Dendritic cell treated with granulocyte-macrophage colony-stimulating factor and Interleukin-4, amounts not matched to agents 40 ng/mL and 50 ng/mL, for 4 days (primary cell): ENCODE data around the gene CAMK2D.
"Not testable (repeated sequence)": the region's sequence is repeated elsewhere in the genome, so short reads cannot be mapped to it uniquely, and the experiment has no call there.

Experiments
- H3K27ac Mint-ChIP-seq: one replicate; pipeline ENCODE4 v1.8.0; 2022; ENCODE audit warnings: mild to moderate bottlenecking, mixed read lengths
- H3K27me3 Mint-ChIP-seq: one replicate; pipeline ENCODE4 v1.8.0; 2022; ENCODE audit warnings: mild to moderate bottlenecking, mixed read lengths
- H3K36me3 Mint-ChIP-seq: one replicate; pipeline ENCODE4 v1.8.0; 2022; ENCODE audit warnings: low read depth, mixed read lengths
- H3K4me1 Mint-ChIP-seq: one replicate; pipeline ENCODE4 v1.8.0; 2022; ENCODE audit warnings: low read depth, mixed read lengths
- H3K4me3 Mint-ChIP-seq: one replicate; pipeline ENCODE4 v1.8.0; 2022; ENCODE audit warnings: mild to moderate bottlenecking, moderate library complexity, mixed read lengths
- H3K9me3 Mint-ChIP-seq: one replicate; pipeline ENCODE4 v1.8.0; 2022; ENCODE audit warnings: mixed read lengths
- intact Hi-C: fragments of 100-400 bp; cut with micrococcal nuclease; formaldehyde crosslinking; loops from one replicate; pipeline ENCODE4 v1.15.0; 2022

The CAMK2D gene

DNA sequence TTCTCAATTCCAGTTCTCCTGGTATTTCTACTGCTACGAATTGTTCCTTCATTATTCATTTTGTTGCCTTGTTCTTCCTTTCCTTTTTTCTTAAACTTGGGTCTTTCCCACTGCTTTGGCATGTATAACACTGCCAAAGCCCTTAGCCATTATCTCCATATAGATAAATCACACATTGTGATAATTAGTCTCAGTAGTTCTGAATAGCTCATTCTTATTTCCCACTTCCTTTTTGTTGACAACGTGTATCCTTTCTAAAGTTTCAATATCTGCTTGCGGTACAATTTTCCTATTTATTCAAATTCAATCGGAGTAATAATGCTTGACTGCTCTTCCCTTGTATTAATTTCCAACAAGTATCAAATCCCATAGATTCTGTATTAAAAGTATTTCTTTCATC is 14.5 kb upstream of the CAMK2D start:
- Mint-ChIP-seq H3K4me1 (peaks cover 9% of the 10 kb centered on the region), H3K27ac (no peak overlapping the region), H3K36me3 (no peaks in the 10 kb centered on the region), H3K27me3 (peaks cover 10% of the 10 kb centered on the region), H3K9me3 (peaks cover 8% of the 10 kb centered on the region), H3K4me3 (no peak overlapping the region)
- intact Hi-C loops, result no loop called here

DNA sequence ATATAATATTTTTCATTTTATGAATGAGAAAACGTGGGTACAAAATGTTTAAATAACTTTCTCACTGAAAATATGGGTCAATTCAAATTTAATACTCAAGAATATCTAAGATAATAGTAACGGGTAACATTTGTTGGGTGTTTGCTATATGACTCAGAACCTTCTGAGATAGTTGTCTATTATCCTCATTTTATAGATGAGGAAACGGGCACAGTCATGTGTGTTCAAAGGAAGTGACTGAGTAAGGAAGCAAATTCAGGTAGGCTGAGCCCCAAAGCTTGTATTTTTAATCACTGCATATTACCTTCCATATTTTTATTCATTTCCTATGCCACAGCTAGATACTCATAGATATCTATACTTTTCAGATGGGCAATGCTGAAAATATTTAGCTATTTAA is 12.2 kb upstream of the CAMK2D start:
- Mint-ChIP-seq H3K9me3 (peaks cover 8% of the 10 kb centered on the region), H3K36me3 (no peaks in the 10 kb centered on the region), H3K27me3 (peaks cover 10% of the 10 kb centered on the region), H3K4me3 (no peak overlapping the region), H3K27ac (no peak overlapping the region), H3K4me1 (peaks cover 9% of the 10 kb centered on the region)
- intact Hi-C loops, result no loop called here

DNA sequence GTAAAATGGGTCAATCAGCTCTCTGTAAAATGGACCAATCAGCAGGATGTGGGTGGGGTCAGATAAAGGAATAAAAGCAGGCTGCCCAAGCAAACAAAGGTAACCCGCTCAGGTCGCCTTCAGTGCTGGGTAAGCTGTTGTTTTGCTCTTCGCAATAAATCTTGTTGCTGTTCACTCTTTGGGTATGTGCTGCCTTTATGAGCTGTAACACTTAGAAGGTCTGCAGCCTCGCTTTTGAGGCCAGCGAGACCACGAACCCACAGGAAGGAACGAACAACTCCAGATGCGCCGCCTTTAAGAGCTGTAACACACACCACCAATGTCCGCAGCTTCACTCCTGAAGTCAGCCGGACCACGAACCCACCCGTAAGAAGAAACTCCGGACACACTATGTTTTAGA is 11.5 kb upstream of the CAMK2D start:
- Mint-ChIP-seq H3K9me3 (peaks cover 8% of the 10 kb centered on the region), H3K27ac (no peak overlapping the region), H3K36me3 (no peaks in the 10 kb centered on the region), H3K27me3 (peaks cover 10% of the 10 kb centered on the region), H3K4me3 (no peak overlapping the region), H3K4me1 (peaks cover 9% of the 10 kb centered on the region)
- intact Hi-C loops, result no loop called here

DNA sequence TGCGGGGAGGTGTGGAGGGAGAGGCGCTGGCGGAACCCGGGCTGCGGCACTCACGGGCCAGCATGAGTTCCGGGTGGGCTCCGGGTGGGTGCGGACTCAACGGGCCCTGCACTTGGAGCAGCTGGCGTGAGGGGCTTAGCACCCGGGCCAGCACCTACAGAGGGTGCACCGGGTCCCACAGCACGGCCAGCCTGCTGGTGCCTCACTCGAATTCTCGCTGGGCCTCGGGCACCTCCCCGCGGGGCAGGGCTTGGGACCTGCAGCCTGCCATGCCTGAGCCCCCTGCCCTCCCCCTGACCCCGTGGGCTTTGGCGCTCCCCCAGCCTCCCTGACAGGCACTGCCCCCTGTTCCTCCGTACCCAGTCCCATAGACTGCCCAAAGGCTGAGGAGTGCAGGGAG is 10.8 kb upstream of the CAMK2D start:
- H3K27me3 Mint-ChIP-seq, result peaks cover 10% of the 10 kb centered on the region
- H3K9me3 Mint-ChIP-seq, result peaks cover 8% of the 10 kb centered on the region
- no peaks in the 10 kb centered on the region for H3K36me3 Mint-ChIP-seq
- intact Hi-C loops, result no loop called here
- H3K4me3 Mint-ChIP-seq, result no peak overlapping the region
- peaks cover 9% of the 10 kb centered on the region for H3K4me1 Mint-ChIP-seq
- H3K27ac Mint-ChIP-seq, result no peak overlapping the region

DNA sequence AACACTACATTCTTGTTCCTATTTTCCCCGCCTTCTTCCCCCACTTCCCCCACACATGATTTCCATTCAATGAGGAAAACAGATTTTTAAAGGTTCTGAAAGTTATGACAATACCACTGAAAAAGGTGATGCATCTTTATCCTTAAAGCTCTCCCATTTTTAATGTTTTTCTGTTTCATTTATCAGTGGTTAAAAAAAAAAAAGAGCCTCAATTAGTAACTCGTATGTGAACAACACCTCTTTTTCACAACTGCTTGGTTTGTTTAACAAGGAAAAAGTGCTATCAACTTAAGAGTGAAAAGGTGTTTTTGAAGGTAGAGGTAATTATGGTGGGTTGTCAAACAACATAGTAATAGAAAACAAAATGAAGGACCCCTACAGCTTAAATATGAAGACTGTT is 8.2 kb upstream of the CAMK2D start:
- Mint-ChIP-seq H3K4me3 (no peak overlapping the region), H3K27ac (no peak overlapping the region)
- intact Hi-C loops, result no loop called here

DNA sequence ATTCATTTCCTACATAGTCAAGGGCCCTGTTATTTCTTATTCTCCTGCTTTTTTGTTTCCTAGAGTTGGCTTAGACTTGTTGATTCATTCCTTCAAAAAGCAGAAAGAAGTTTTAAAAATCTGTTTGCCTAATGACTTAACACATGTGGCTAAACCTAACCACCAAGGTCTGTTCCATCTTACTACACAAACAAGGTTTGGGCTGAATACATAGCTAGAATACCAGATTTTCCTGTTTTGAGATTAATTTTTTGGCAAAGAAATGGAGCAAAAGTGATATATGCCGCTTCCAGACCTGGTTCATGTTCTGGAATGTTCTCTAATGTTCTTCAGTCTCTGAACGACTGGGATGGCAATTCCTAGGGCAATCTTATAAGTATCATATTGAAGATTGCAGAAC is 7.4 kb upstream of the CAMK2D start:
- Mint-ChIP-seq H3K9me3 (no peaks in the 10 kb centered on the region), H3K4me3 (no peak overlapping the region), H3K4me1 (peaks cover 6% of the 10 kb centered on the region), H3K36me3 (no peaks in the 10 kb centered on the region), H3K27ac (no peak overlapping the region), H3K27me3 (peaks cover 12% of the 10 kb centered on the region)
- intact Hi-C loops, result no loop called here

More for the DNA sequence above, 8.2 kb upstream of the CAMK2D start:
- Mint-ChIP-seq H3K9me3 (no peaks in the 10 kb centered on the region), H3K27me3 (peaks cover 12% of the 10 kb centered on the region), H3K36me3 (no peaks in the 10 kb centered on the region), H3K4me1 (peaks cover 6% of the 10 kb centered on the region)

DNA sequence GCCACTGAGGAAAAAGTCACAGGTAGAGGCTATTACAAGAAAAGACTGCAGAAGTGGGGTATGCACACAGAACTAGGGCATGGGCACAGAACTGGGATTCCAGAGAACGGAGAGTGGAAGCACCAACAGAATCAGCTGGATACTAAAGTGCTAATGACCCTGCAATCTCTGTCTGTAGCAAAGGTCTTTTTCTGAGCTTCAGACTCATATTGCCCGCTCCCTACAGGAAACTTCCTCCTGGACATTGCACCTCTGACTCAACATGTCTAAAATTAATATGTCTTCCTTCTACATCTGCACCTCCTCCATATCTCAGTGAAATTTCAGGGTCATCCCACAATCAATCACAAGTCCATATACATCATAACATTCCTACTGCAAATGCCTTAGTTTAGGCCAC is 5.3 kb upstream of the CAMK2D start:
- intact Hi-C loops, result no loop called here
- Mint-ChIP-seq H3K27me3 (peaks cover 3% of the 10 kb centered on the region), H3K27ac (no peak overlapping the region), H3K4me3 (no peak overlapping the region), H3K9me3 (no peaks in the 10 kb centered on the region), H3K4me1 (peaks cover 6% of the 10 kb centered on the region), H3K36me3 (peaks cover 9% of the 10 kb centered on the region)

DNA sequence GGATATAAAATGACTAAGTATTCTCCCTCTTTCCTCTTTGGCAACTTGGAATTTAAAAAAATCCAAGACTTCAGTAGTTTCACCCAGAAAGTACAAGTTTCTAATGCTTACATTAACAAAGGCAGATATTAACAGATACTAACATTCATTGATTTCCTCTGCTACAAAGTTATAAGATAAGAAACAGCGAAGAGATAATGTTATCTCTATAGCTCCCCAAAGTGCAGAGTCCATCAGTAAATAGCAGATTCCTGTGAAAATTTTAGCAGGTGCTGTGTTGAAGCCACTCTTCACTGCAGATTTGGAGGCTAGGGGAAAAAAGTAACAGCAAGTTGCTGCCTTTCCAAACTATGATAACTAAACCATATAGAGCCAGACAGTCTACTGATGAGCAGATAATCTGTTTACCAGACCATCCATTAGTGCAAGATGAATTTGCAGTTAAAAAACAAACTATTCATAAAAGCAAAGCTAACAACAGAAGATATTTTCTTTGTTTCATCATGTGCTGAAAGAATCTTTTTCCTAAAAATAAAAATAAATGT is 3.3 kb upstream of the CAMK2D start:
- Mint-ChIP-seq H3K4me3 (no peak overlapping the region), H3K36me3 (peaks cover 23% of the 10 kb centered on the region), H3K9me3 (no peaks in the 10 kb centered on the region), H3K27me3 (peaks cover 11% of the 10 kb centered on the region), H3K27ac (no peak overlapping the region), H3K4me1 (peaks cover 15% of the 10 kb centered on the region)
- intact Hi-C loops, result loop anchor here (5.0 kb wide), 1 partner anchor 143 kb away; no protein-coding TSS in a partner anchor

DNA sequence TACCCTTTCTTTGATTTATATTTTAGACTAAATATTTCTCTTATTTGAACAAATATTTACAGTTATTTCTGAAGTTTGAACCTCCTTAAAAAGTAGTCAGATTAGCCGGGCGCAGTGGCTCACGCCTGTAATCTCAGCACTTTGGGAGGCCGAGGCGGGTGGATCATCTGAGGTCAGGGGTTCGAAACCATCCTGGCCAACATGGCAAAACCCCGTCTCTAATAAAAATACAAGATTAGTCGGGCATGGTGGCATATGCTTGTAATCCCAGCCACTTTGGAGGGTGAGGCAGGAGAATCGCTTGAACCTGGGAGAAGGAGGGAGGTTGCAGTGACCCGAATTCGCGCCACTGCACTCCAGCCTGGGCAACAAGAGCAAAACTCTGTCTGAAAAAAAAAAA is 2.4 kb upstream of the CAMK2D start:
- Mint-ChIP-seq H3K36me3 (peaks cover 23% of the 10 kb centered on the region), H3K27me3 (peaks cover 11% of the 10 kb centered on the region), H3K4me1 (peaks cover 15% of the 10 kb centered on the region)
- H3K9me3 Mint-ChIP-seq, H3K27ac Mint-ChIP-seq, H3K4me3 Mint-ChIP-seq: not testable (repeated sequence)
- intact Hi-C loops, result loop anchor here (2.0 to 5.0 kb wide), 2 partner anchors 21 to 143 kb away; no protein-coding TSS in a partner anchor

DNA sequence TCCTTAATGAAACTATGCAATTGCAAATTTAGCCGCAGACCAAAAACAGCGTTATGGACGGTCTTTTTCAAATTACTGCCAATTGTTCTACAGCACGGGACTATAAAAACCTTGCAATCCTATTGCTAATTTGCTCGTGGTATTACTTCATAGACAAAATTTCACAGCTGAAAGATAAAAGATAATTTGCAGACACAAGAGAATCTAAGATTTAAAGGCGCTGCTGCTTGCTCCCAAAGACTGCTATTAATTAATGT is 1.4 kb upstream of the CAMK2D start:
- H3K27ac Mint-ChIP-seq, result peak overlapping the region; percentile 99
- H3K36me3 Mint-ChIP-seq, result peaks cover 27% of the 10 kb centered on the region
- H3K9me3 Mint-ChIP-seq, result no peaks in the 10 kb centered on the region
- H3K4me3 Mint-ChIP-seq, result peak overlapping the region; percentile 94
- peaks cover 15% of the 10 kb centered on the region for H3K4me1 Mint-ChIP-seq
- H3K27me3 Mint-ChIP-seq, result peaks cover 11% of the 10 kb centered on the region
- intact Hi-C loops, result loop anchor here (2.0 to 5.0 kb wide), 2 partner anchors 22 to 144 kb away; no protein-coding TSS in a partner anchor

DNA sequence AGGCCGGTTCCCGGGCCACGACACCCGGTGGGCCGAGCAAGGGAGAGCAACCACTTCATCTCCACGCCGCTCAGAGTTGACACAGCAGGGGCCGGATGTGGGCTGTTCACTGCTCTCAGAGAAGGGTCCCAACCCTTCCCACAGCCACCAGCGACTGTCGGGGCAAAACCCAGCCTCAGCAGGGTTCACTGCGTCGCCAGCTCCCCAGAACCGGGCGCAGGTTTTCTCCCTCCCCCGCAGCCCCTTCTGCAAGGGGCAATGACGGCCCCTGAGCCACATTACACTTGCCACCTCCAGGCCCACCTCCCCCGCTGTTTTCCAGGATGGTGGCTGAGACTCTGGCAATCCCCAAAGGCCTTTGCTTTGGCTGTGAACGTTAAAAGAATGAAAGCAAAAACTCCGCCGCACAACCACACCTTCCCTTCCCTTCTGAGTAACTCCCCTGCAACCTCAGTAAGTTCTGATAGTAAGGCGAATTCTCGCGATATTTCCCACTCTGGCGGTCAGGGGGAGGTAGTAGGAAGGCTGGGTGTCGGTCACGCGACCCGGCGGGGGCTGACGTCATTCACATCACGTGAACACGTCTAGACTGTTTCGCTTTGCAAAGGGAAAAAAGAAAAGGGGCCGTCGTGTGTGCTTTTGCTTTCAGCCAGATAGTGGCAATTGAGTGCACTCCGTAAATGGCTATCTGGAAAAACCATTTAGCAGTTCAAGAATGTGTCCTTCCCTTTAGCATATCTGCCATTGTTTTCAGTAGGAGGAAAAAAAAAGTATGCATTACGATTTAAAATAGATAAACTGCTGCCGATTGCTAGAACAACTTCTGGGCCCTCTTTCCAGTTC is 869 bp upstream of the CAMK2D start:
- Mint-ChIP-seq H3K4me3 (peak overlapping the region; percentile 94), H3K36me3 (peaks cover 33% of the 10 kb centered on the region), H3K27ac (peak overlapping the region; percentile 99), H3K9me3 (no peaks in the 10 kb centered on the region), H3K4me1 (peaks cover 19% of the 10 kb centered on the region), H3K27me3 (peaks cover 12% of the 10 kb centered on the region)
- intact Hi-C loops, result loop anchor here (2.0 to 5.0 kb wide), 2 partner anchors 22 to 145 kb away; no protein-coding TSS in a partner anchor

DNA sequence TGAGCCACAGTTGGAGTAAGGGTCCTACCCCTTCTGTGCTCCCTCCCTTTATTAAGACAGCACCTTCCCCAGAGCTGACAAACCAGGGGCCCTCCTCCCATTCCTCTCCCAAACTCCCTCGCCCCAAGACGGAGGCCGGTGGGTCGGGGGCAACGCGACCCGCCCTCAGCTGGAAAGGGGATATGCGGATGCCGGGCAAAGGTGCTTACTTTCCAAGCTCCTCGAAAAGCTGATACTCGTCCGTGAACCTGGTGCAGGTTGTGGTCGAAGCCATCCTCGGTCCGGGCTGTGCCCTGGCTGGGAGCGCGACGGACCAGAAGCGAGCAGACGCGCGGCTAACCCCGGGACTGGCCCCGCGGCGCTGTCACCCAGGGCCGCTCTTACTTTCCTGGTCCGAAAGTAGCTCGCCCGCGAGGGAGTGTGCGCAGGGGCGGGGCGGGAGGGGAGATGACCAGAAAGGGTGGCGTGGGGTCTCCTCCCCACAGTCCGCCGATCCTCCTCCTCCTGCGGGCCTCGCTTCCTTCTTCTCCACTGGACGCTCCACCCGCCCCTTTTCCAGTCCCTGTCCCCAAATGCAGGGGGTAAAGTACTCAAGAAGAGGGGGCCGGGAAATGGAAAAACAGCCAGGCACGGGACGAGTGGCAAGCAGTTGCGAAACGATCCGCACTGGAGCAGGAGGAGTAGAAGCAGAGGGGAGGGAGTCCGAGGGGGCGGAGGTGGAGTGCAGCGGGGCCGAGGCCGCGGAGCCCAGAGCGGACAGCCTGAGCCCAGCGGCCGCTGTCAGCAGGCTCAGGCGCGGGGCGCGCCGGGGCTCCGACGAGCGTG is 531 bp downstream of the CAMK2D start:
- H3K9me3 Mint-ChIP-seq, result no peaks in the 10 kb centered on the region
- H3K27me3 Mint-ChIP-seq, result peaks cover 9% of the 10 kb centered on the region
- intact Hi-C loops, result loop anchor here (2.0 to 5.0 kb wide), 2 partner anchors 146 to 210 kb away; no protein-coding TSS in a partner anchor
- peak overlapping the region; percentile 99 for H3K27ac Mint-ChIP-seq
- H3K4me3 Mint-ChIP-seq, result peak overlapping the region; percentile 94
- peaks cover 13% of the 10 kb centered on the region for H3K4me1 Mint-ChIP-seq
- H3K36me3 Mint-ChIP-seq, result peaks cover 34% of the 10 kb centered on the region

DNA sequence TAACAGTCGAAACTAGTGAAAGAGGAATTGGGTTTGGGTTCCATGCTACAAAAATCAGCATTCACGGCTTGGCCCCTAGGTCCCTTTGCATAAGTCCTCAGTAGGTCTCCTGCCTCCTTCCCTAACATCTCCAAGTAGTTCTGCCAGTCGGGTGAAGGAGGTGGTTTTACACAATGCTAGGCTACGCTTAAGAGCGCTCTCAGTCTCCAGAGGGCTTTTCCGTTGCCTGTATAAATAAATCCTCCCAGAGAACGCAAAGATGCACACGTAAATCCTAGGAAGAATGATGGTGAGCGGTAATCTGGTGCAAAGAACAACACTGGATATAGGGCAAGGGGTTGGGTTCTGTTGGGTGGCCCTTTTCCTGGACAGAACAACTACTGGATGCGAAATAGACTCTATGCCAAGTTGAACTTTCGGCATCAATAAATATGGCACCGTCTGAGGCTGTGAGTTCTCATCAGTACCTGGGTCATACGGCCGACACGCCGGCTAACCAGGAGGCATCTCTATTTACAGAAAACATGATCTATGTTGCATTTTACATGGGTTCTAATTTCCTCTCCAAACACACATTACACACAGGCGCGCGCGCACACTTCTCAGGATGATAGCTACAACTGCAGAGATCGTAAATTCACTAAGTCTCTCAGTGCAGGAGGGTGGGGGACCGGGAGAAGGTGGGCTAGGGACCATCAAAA is 1.3 kb downstream of the CAMK2D start:
- peaks cover 34% of the 10 kb centered on the region for H3K36me3 Mint-ChIP-seq
- H3K4me3 Mint-ChIP-seq, result peak overlapping the region; percentile 94
- intact Hi-C loops, result loop anchor here (2.0 to 5.0 kb wide), 2 partner anchors 147 to 209 kb away; no protein-coding TSS in a partner anchor
- peak overlapping the region; percentile 99 for H3K27ac Mint-ChIP-seq
- H3K4me1 Mint-ChIP-seq, result peaks cover 13% of the 10 kb centered on the region
- no peaks in the 10 kb centered on the region for H3K9me3 Mint-ChIP-seq
- H3K27me3 Mint-ChIP-seq, result peaks cover 9% of the 10 kb centered on the region
